Mesenchymal stem cell (in vitro differentiated cells and primary cell): ENCODE data around the gene CLEC4G.

Source experiments
- DNase-seq: peaks from one replicate; pipeline ENCODE4 v3.0.0-alpha.2; 2013
- H2AFZ ChIP-seq: one replicate; pipeline ENCODE4 v1.6.1; 2013; ENCODE audit warnings: low read depth, mild to moderate bottlenecking, control low read depth, inconsistent platforms, low read length, moderate library complexity
- H2AK5ac ChIP-seq: 2 replicates; pipeline ENCODE4 v1.6.1; 2013; ENCODE audit warnings: low read length, moderate library complexity, mild to moderate bottlenecking, inconsistent platforms; ENCODE audit not compliant: severe bottlenecking
- H2BK120ac ChIP-seq: one replicate; pipeline ENCODE4 v1.6.1; 2013; ENCODE audit warnings: low read depth, mild to moderate bottlenecking, inconsistent platforms, low read length, moderate library complexity
- H2BK12ac ChIP-seq, 2 experiments: one replicate each; pipeline ENCODE4 v1.6.1; 2013; ENCODE audit warnings: inconsistent platforms in 2 of 2, low read length in 2 of 2, mild to moderate bottlenecking in 2 of 2, moderate library complexity in 2 of 2, control low read depth in 1 of 2
- H2BK15ac ChIP-seq: one replicate; pipeline ENCODE4 v1.6.1; 2013; ENCODE audit warnings: mild to moderate bottlenecking, low read depth, inconsistent platforms; ENCODE audit not compliant: poor library complexity, severe bottlenecking
- H2BK5ac ChIP-seq: 2 replicates; pipeline ENCODE4 v1.6.1; 2013; ENCODE audit warnings: low read depth, mild to moderate bottlenecking, low read length, control low read depth, inconsistent platforms; ENCODE audit not compliant: poor library complexity, severe bottlenecking
- H3K14ac ChIP-seq, 2 experiments: one replicate each; pipeline ENCODE4 v1.6.1; 2013; ENCODE audit warnings: inconsistent platforms in 2 of 2, low read length in 2 of 2, control low read depth in 1 of 2, mild to moderate bottlenecking in 1 of 2, moderate library complexity in 1 of 2
- H3K18ac ChIP-seq, 2 experiments: one replicate each; pipeline ENCODE4 v1.6.1; 2013; ENCODE audit warnings: inconsistent platforms in 2 of 2, low read length in 2 of 2, control low read depth in 1 of 2, low read depth in 1 of 2, mild to moderate bottlenecking in 1 of 2
- H3K23ac ChIP-seq, 2 experiments: one replicate each; pipeline ENCODE4 v1.6.1; 2013; ENCODE audit warnings: inconsistent platforms in 2 of 2, low read length in 2 of 2, mild to moderate bottlenecking in 2 of 2, moderate library complexity in 2 of 2, control low read depth in 1 of 2
- H3K27ac ChIP-seq: 2 replicates; pipeline ENCODE4 v1.5.1; 2013; ENCODE audit warnings: mild to moderate bottlenecking, moderate library complexity, low read length, control low read depth, inconsistent platforms; ENCODE audit not compliant: poor library complexity, severe bottlenecking
- H3K27me3 ChIP-seq, 2 experiments: 2 replicates each; pipeline versions ENCODE4 v1.6.1 to v1.7.0; 2013; ENCODE audit warnings: low read length in 2 of 2, mild to moderate bottlenecking in 2 of 2, moderate library complexity in 2 of 2, control low read depth in 1 of 2, inconsistent platforms in 1 of 2; ENCODE audit not compliant: control insufficient read depth in 1 of 2, insufficient read depth in 1 of 2
- H3K36me3 ChIP-seq, 2 experiments: 2 replicates each; pipeline versions ENCODE4 v1.6.1 to v1.7.0; 2013; ENCODE audit warnings: low read length in 2 of 2, control low read depth in 1 of 2, inconsistent platforms in 1 of 2, low read depth in 1 of 2, mild to moderate bottlenecking in 1 of 2; ENCODE audit not compliant: insufficient read depth in 2 of 2, control insufficient read depth in 1 of 2
- H3K4ac ChIP-seq, 2 experiments: one replicate each; pipeline ENCODE4 v1.6.1; 2013; ENCODE audit warnings: inconsistent platforms in 2 of 2, low read length in 2 of 2, mild to moderate bottlenecking in 2 of 2, moderate library complexity in 2 of 2, control low read depth in 1 of 2, low read depth in 1 of 2
- H3K4me1 ChIP-seq: 2 replicates; pipeline ENCODE4 v1.6.1; 2013; ENCODE audit warnings: low read depth, low read length, control low read depth; ENCODE audit not compliant: control insufficient read depth, insufficient read depth
- H3K4me2 ChIP-seq: 2 replicates; pipeline ENCODE4 v1.6.1; 2013; ENCODE audit warnings: low read length, mild to moderate bottlenecking, inconsistent platforms; ENCODE audit not compliant: poor library complexity, severe bottlenecking
- H3K4me3 ChIP-seq, 2 experiments: 2 replicates each; pipeline versions ENCODE4 v1.5.1 to v1.7.0; 2013; ENCODE audit warnings: low read length in 2 of 2, mild to moderate bottlenecking in 2 of 2, control low read depth in 1 of 2, low read depth in 1 of 2; ENCODE audit not compliant: insufficient read depth in 1 of 2
- H3K79me1 ChIP-seq: replicated peaks from 2 replicates; pipeline ENCODE4 v1.6.1; 2013; ENCODE audit warnings: mild to moderate bottlenecking, control low read depth, low read length, inconsistent platforms; ENCODE audit not compliant: poor library complexity, severe bottlenecking
- H3K9ac ChIP-seq: 2 replicates; pipeline ENCODE4 v1.7.0; 2013; ENCODE audit warnings: mild to moderate bottlenecking, low read length, moderate library complexity
- H3K9me3 ChIP-seq: 2 replicates; pipeline ENCODE4 v1.7.0; 2013; ENCODE audit warnings: mild to moderate bottlenecking, low read length; ENCODE audit not compliant: control insufficient read depth
- H4K8ac ChIP-seq: one replicate; pipeline ENCODE4 v1.6.1; 2013; ENCODE audit warnings: inconsistent platforms, mild to moderate bottlenecking, low read length, moderate library complexity
- H4K91ac ChIP-seq: one replicate; pipeline ENCODE4 v1.6.1; 2013; ENCODE audit warnings: mild to moderate bottlenecking, low read length, inconsistent platforms
- WGBS: methylation state at CpG from one replicate; pipeline ENCODE4 v1.1.7; 2013; ENCODE audit warnings: mixed read lengths; 5-methylcytosine and 5-hydroxymethylcytosine counted together

Gene CLEC4G

DNA sequence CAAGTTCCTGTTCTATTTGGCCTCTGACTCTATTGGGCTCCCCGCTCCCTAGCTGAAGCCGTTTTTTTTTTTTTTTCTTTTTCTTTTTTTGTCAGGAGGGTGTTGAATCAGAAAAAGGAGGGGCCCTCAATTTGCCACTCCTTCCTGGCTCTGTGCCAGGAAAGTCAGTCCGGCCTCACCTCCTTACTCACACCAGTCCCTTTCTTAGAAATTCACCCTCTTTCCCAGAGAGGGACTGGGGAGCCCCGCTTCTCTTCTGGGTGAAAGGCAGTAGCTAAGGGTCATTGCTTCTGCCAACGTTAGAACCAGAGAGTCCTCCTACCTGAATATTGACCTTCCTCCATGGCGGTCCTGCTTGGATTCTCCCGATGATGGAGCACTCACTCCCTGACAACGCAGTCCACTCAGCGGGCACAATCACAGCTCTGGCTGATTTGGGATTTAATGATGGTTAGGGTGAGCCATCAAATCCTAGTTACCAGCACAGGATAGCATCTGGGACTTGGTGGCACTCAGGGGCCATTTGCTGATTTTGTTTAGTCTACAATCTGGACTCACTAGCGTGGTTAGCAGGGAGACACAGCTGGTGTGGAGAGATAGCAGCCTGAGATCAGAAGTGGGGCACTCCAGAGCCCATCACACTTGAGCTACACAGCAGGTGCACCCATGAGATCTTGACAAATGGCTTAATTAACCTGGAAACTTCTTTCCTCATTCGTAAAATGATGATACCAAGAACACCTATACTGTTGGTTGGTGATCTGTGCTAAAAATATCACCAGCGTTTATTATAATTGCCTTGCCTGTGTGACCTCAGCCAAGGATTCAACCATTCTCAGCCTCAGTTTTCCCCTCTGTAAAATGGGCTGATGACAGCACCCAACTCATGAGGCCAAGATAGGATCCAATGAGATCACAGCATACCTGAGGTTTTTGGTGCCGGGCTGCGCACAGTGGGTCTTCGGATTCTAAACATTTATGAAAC lies 32.2 kb downstream of the CLEC4G start:
- H4K91ac ChIP-seq: no peak overlapping the region
- H3K9ac ChIP-seq: no peak overlapping the region
- H3K4me1 ChIP-seq: no peaks in the 10 kb centered on the region
- no peak overlapping the region for H2BK12ac ChIP-seq
- no peak overlapping the region for H2BK5ac ChIP-seq
- no peak overlapping the region for H4K8ac ChIP-seq
- peaks cover 18 to 69% of the 10 kb centered on the region in 2 experiments for H3K27me3 ChIP-seq
- no peak overlapping the region for H3K23ac ChIP-seq
- no peak overlapping the region for H3K4ac ChIP-seq
- DNase-seq: no peak
- no peak overlapping the region for H2AK5ac ChIP-seq
- H3K18ac ChIP-seq: no peak overlapping the region
- H2AFZ ChIP-seq: no peak overlapping the region
- no peak overlapping the region for H3K4me3 ChIP-seq
- no peak overlapping the region for H2BK15ac ChIP-seq
- H3K36me3 ChIP-seq: no peaks in the 10 kb centered on the region
- H2BK120ac ChIP-seq: no peak overlapping the region
- H3K4me2 ChIP-seq: no peak overlapping the region
- WGBS: 77% methylated on average over 14 of the region's 15 CpGs
- no peak overlapping the region for H3K27ac ChIP-seq
- no peaks in the 10 kb centered on the region for H3K9me3 ChIP-seq
- no peak overlapping the region for H3K14ac ChIP-seq
- H3K79me1 ChIP-seq: no peaks in the 10 kb centered on the region

DNA sequence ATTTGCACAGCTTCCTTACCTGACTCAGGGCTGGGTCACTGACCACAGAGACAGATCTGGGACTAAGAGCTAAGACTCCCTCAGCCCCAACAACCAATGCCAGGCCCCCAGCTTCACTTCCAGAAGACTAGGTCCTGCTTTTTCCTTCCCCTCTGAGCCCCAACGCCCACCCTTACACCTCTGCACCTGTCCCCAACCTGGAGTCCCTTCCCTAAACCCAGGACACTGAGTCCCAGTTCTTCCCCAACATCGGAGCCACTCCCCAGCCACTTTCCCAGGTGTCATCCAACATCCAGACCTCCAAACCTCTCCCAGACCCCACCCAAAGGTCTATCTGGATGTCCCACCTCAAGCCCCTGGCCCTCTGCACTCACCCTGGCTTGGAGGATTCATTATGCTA lies 32.9 kb downstream of the CLEC4G start:
- no peak overlapping the region for H2AFZ ChIP-seq
- H3K4me3 ChIP-seq: no peak overlapping the region
- no peak overlapping the region for H3K9ac ChIP-seq
- H4K91ac ChIP-seq: no peak overlapping the region
- no peak overlapping the region for H3K14ac ChIP-seq
- no peaks in the 10 kb centered on the region for H3K4me1 ChIP-seq
- H3K4ac ChIP-seq: no peak overlapping the region
- H3K23ac ChIP-seq: no peak overlapping the region
- no peak overlapping the region for H3K27ac ChIP-seq
- no peaks in the 10 kb centered on the region for H3K9me3 ChIP-seq
- DNase-seq: no peak
- H3K36me3 ChIP-seq: no peaks in the 10 kb centered on the region
- H3K4me2 ChIP-seq: no peak overlapping the region
- H2BK5ac ChIP-seq: no peak overlapping the region
- H4K8ac ChIP-seq: no peak overlapping the region
- WGBS: 38% methylated on average over 2 of the region's 2 CpGs
- no peak overlapping the region for H3K18ac ChIP-seq
- no peak overlapping the region for H2AK5ac ChIP-seq
- H2BK12ac ChIP-seq: no peak overlapping the region
- no peak overlapping the region for H2BK120ac ChIP-seq
- H2BK15ac ChIP-seq: no peak overlapping the region
- no peaks in the 10 kb centered on the region for H3K79me1 ChIP-seq
- H3K27me3 ChIP-seq: peaks cover 18 to 67% of the 10 kb centered on the region in 2 experiments

DNA sequence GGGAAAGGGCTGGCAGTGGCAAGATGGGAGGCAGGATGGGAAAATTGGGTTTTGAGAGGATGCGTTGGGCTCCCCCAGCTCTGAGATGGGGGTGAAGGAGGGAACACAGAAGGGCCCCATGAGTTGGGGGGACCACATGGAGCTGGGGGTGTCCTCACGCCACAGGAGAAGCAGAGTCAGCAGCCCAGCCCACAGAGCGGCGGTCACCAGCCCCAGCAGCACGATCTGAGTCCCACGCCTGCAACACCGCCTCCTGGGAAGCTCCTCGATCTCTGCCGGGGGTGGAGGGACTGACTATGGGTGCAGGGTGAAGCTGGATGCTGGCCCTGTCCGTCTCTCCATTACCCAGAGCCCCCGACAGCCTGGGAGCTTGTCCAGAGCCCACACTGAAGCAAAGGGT lies 33.3 kb downstream of the CLEC4G start:
- Histone ChIP-seq H2BK5ac (no peak overlapping the region), H3K27ac (no peak overlapping the region), H3K9ac (no peak overlapping the region), H3K23ac (no peak overlapping the region), H4K91ac (no peak overlapping the region), H2BK15ac (no peak overlapping the region), H3K4ac (no peak overlapping the region), H2BK120ac (no peak overlapping the region), H3K14ac (no peak overlapping the region), H3K4me1 (no peaks in the 10 kb centered on the region), H3K79me1 (no peaks in the 10 kb centered on the region), H3K9me3 (no peaks in the 10 kb centered on the region), H2AFZ (no peak overlapping the region), H3K27me3 (peaks cover 18 to 65% of the 10 kb centered on the region in 2 experiments), H2BK12ac (no peak overlapping the region), H3K18ac (no peak overlapping the region), H3K4me2 (no peak overlapping the region), H3K36me3 (no peaks in the 10 kb centered on the region), H2AK5ac (no peak overlapping the region), H4K8ac (no peak overlapping the region), H3K4me3 (no peak overlapping the region)
- DNase-seq: no peak
- WGBS: 49% methylated on average over 11 of the region's 11 CpGs

DNA sequence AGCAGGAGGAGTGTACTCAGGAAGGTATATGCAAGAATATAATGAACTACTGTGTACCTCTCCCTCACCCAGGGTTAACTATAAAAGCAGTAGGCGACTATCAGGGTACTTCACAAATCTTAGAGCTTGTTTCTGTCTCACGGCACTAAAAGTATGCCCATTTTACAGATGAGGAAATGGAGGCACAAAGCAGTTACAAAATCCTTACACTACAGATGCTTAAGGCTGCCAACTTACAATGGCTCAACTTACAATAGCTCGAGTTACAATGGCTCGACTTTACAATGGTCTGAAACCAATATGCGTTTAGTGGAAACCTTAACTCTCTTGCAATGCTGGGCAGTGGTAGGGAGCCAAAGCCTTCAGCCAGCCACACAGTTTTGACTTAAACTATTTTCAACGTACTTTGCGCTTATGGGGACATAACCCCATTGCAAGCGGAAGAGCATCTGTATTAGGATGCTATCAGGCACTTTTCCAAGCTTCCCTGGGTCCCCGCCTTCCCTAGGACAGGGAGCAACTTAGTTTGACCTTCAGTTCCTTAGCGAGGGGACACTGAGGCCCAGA lies 34.1 kb downstream of the CLEC4G start:
- Histone ChIP-seq H3K4me3 (no peak overlapping the region), H2BK120ac (no peak overlapping the region), H3K9me3 (no peaks in the 10 kb centered on the region), H2AFZ (no peak overlapping the region), H3K4me2 (no peak overlapping the region), H3K4ac (no peak overlapping the region), H3K36me3 (no peaks in the 10 kb centered on the region), H3K4me1 (no peaks in the 10 kb centered on the region), H2BK5ac (no peak overlapping the region), H2BK12ac (no peak overlapping the region), H3K27ac (no peak overlapping the region), H2BK15ac (no peak overlapping the region), H3K23ac (no peak overlapping the region), H2AK5ac (no peak overlapping the region), H3K9ac (no peak overlapping the region), H4K91ac (no peak overlapping the region), H3K18ac (no peak overlapping the region), H3K27me3 (peaks cover 18 to 64% of the 10 kb centered on the region in 2 experiments), H4K8ac (no peak overlapping the region), H3K14ac (no peak overlapping the region), H3K79me1 (no peaks in the 10 kb centered on the region)
- no peak for DNase-seq
- 75% methylated on average over 10 of the region's 10 CpGs for WGBS
